ENCODE measurements around the gene DENND2A.

Gene DENND2A

DNA sequence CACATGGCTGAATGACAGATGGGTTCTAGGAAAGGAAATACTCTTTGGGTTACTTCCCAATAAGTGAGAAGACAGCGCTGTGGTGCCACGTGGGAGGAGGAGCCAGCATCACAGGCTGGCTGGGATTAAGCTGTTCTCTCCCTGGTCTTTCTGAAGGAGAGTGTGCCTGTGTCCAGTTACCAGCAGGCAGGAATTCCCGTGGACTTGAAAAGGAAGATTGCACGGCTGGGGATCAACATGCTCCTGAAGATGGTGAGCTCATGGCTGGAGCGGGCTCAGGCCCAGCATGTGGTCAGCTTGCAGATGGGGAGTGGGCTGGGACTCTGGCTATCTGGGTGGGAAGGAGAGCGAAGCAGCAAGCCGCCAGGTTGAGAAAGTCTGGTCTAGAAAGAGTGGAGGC, 40.3 kb upstream of the DENND2A start:
- H3K4me1 ChIP-seq (ENCODE audit: low read depth, poor library complexity, severe bottlenecking) = no peaks in the 10 kb centered on the region
- H3K4me3 ChIP-seq (IDR thresholded peaks at IDR 0.05; ENCODE audit: insufficient read depth, low read depth, low read length) = no peak overlapping the region
- no peaks in the 10 kb centered on the region for H4K20me1 ChIP-seq (ENCODE audit: insufficient read depth)
- no peak overlapping the region for H3K4me2 ChIP-seq
- no peak overlapping the region for H3K27ac ChIP-seq
- no peak for TF ChIP-seq CTCF (conservative IDR thresholded peaks at IDR 0.05; ENCODE audit: low read depth, low read length)
- H3K36me3 ChIP-seq (ENCODE audit: insufficient read depth) = no peaks in the 10 kb centered on the region
- H3K9ac ChIP-seq = no peak overlapping the region
- no peaks in the 10 kb centered on the region for H3K27me3 ChIP-seq (ENCODE audit: insufficient read depth, low read depth)
- no peak overlapping the region for H2AFZ ChIP-seq (ENCODE audit: low read depth)
- no peaks in the 10 kb centered on the region for H3K79me2 ChIP-seq (ENCODE audit: insufficient read depth, low read depth)

- Histone ChIP-seq H3K4me1 (ENCODE audit: low read depth, poor library complexity, severe bottlenecking) (peaks cover 14% of the 10 kb centered on the region), H3K79me2 (ENCODE audit: insufficient read depth, low read depth) (no peaks in the 10 kb centered on the region), H3K27me3 (ENCODE audit: insufficient read depth, low read depth) (no peaks in the 10 kb centered on the region), H3K4me2 (no peak overlapping the region), H3K36me3 (ENCODE audit: insufficient read depth) (no peaks in the 10 kb centered on the region), H3K4me3 (IDR thresholded peaks at IDR 0.05; ENCODE audit: insufficient read depth, low read depth, low read length) (no peak overlapping the region), H2AFZ (ENCODE audit: low read depth) (no peak overlapping the region), H4K20me1 (ENCODE audit: insufficient read depth) (no peaks in the 10 kb centered on the region), H3K9ac (no peak overlapping the region), H3K27ac (no peak overlapping the region)
- TF ChIP-seq CTCF (conservative IDR thresholded peaks at IDR 0.05; ENCODE audit: low read depth, low read length) = no peak
Observed at GRCh38 chr7:140679186-140679585, 38.6 kb upstream of the DENND2A start.

- Histone ChIP-seq H3K4me3 (IDR thresholded peaks at IDR 0.05; ENCODE audit: insufficient read depth, low read depth, low read length) (no peak overlapping the region), H3K27ac (no peak overlapping the region), H4K20me1 (ENCODE audit: insufficient read depth) (no peaks in the 10 kb centered on the region), H2AFZ (ENCODE audit: low read depth) (no peak overlapping the region), H3K36me3 (ENCODE audit: insufficient read depth) (no peaks in the 10 kb centered on the region), H3K4me2 (no peak overlapping the region), H3K79me2 (ENCODE audit: insufficient read depth, low read depth) (no peaks in the 10 kb centered on the region), H3K27me3 (ENCODE audit: insufficient read depth, low read depth) (no peaks in the 10 kb centered on the region), H3K4me1 (ENCODE audit: low read depth, poor library complexity, severe bottlenecking) (peaks cover 18% of the 10 kb centered on the region), H3K9ac (no peak overlapping the region)
- TF ChIP-seq CTCF (conservative IDR thresholded peaks at IDR 0.05; ENCODE audit: low read depth, low read length) = no peak
Observed at GRCh38 chr7:140678816-140679130, 38.2 kb upstream of the DENND2A start.

DNA sequence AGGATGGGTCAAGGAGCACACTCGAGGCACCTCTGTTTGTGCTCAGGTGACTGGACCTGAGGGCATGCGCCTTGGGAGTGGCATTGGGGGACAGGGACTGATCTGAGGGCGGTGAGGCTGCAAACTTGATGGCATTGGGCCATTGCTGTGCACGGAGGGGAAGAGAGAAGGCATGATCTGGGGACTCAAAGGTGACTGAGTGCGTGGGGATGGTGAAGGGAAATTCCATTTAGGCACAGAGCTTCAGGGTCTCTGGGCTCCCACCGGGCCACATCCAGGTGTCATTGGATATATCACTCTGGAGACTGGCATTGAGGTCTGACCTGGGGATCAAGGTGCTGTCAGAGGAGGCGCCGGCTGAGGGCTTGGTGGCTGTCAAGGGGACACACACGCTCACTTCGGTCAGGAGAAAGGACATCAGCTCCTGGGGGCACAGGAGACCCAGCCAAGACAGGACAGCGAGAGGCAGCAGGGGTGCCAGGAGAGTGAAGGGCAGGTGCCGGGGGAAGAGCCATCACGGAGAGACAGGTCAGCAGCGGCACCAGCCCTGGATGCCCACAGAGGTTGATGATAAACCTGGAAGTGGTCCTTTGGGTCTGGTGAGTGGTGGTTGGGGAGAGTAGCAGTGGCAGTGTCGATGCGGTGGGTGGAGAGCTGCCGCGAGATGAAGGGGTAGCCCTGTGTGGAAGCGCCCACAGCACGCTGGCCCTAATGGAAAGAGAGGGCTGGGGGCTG, 37.6 kb upstream of the DENND2A start:
- Histone ChIP-seq H3K4me1 (ENCODE audit: low read depth, poor library complexity, severe bottlenecking) (peaks cover 22% of the 10 kb centered on the region), H3K4me3 (IDR thresholded peaks at IDR 0.05; ENCODE audit: insufficient read depth, low read depth, low read length) (no peak overlapping the region), H3K4me2 (no peak overlapping the region), H2AFZ (ENCODE audit: low read depth) (no peak overlapping the region), H3K27ac (no peak overlapping the region), H3K36me3 (ENCODE audit: insufficient read depth) (no peaks in the 10 kb centered on the region), H3K27me3 (ENCODE audit: insufficient read depth, low read depth) (no peaks in the 10 kb centered on the region), H3K79me2 (ENCODE audit: insufficient read depth, low read depth) (no peaks in the 10 kb centered on the region), H4K20me1 (ENCODE audit: insufficient read depth) (no peaks in the 10 kb centered on the region), H3K9ac (no peak overlapping the region)
- no peak for TF ChIP-seq CTCF (conservative IDR thresholded peaks at IDR 0.05; ENCODE audit: low read depth, low read length)

Data from KMS-11 (cell line).